NCI-H2029 treated with DMSO at 0.1 percent for 48 hours (cell line): ENCODE measurements around the gene KCNIP4.
A peak's percentile ranks its signal among the peaks of the same experiment; 100 is the strongest.

Experiments
- DNase-seq: peaks from one replicate; lab custom pipeline; 2025; lab: John Stamatoyannopoulos, UW

Gene KCNIP4

GRCh38 chr4:21457086-21457840 is 491.3 kb downstream of the KCNIP4 start:
- no peak for DNase-seq

- DNase-seq, result no peak
Measured at GRCh38 chr4:21454831-21455230, 493.7 kb downstream of the KCNIP4 start.

GRCh38 chr4:21454201-21454600 is 494.4 kb downstream of the KCNIP4 start:
- DNase-seq, result no peak

GRCh38 chr4:21452931-21453330 is 495.6 kb downstream of the KCNIP4 start:
- no peak for DNase-seq

- no peak for DNase-seq
Measured at GRCh38 chr4:21451032-21451431, 497.5 kb downstream of the KCNIP4 start.

- DNase-seq, result no peak
Measured at GRCh38 chr4:21450331-21450730, 498.2 kb downstream of the KCNIP4 start.

GRCh38 chr4:21447301-21448054 is 501.1 kb downstream of the KCNIP4 start:
- DNase-seq, result no peak

- no peak for DNase-seq
Measured at GRCh38 chr4:21420166-21420565, 528.4 kb downstream of the KCNIP4 start.

GRCh38 chr4:21415728-21416127 is 532.8 kb downstream of the KCNIP4 start:
- DNase-seq, result peak; percentile 42

- DNase-seq, result peak; percentile 72
Measured at GRCh38 chr4:21413807-21414370, 534.7 kb downstream of the KCNIP4 start.

- no peak for DNase-seq
Measured at GRCh38 chr4:21411086-21411485, 537.5 kb downstream of the KCNIP4 start.

GRCh38 chr4:21410372-21410771 is 538.2 kb downstream of the KCNIP4 start:
- no peak for DNase-seq

GRCh38 chr4:21387683-21388082 is 560.9 kb downstream of the KCNIP4 start:
- DNase-seq, result no peak

- no peak for DNase-seq
Measured at GRCh38 chr4:21386166-21386780, 562.3 kb downstream of the KCNIP4 start.

GRCh38 chr4:21385706-21386105 is 562.9 kb downstream of the KCNIP4 start:
- no peak for DNase-seq

- no peak for DNase-seq
Measured at GRCh38 chr4:21384609-21385008, 564.0 kb downstream of the KCNIP4 start.

GRCh38 chr4:21380861-21381260 is 567.7 kb downstream of the KCNIP4 start:
- no peak for DNase-seq

GRCh38 chr4:21377046-21377445 is 571.5 kb downstream of the KCNIP4 start:
- DNase-seq, result no peak

- DNase-seq, result no peak
Measured at GRCh38 chr4:21376176-21376575, 572.4 kb downstream of the KCNIP4 start.

GRCh38 chr4:21374641-21375368 is 573.8 kb downstream of the KCNIP4 start:
- DNase-seq, result no peak

- no peak for DNase-seq
Measured at GRCh38 chr4:21367567-21367966, 581.0 kb downstream of the KCNIP4 start.

GRCh38 chr4:21366840-21367239 is 581.7 kb downstream of the KCNIP4 start:
- DNase-seq, result no peak
